Heart left ventricle (tissue), 16 donors: ENCODE results near the gene TMEM273. TPM values are rescaled to one million over a fixed set of nuclear protein-coding genes. Genes with fewer than 3 reads are reported as not detected.

Experiments
- ATAC-seq, 4 donors: fragments of 200-7000 bp; cut with Tn5 transposase; one replicate each; pipeline ENCODE4 v1.9.1; 2020 to 2022; ENCODE audit warnings: moderate library complexity in 4 of 4, mild to moderate bottlenecking in 3 of 4, moderate number of reproducible peaks in 1 of 4
- DNase-seq, 5 donors: peaks; one replicate each; pipeline ENCODE4 v3.0.0-alpha.2; 2020
- H3K27ac ChIP-seq, 12 donors: fragments of 200-600 bp; sonication (generic) in 4 of 12; one replicate each; pipeline versions ENCODE4 v1.5.0 to v1.8.0; 2016 to 2022; ENCODE audit warnings: mild to moderate bottlenecking in 2 of 12
- H3K27me3 ChIP-seq, 9 donors: fragments of 200-600 bp; sonication (generic) in 2 of 9; one replicate each; pipeline versions ENCODE4 v1.5.1 to v1.8.0; 2016 to 2022; ENCODE audit warnings: mild to moderate bottlenecking in 3 of 9
- H3K36me3 ChIP-seq, 9 donors: fragments of 200-600 bp; sonication (generic) in 2 of 9; one replicate each; pipeline versions ENCODE4 v1.5.0 to v1.8.0; 2018 to 2022; ENCODE audit warnings: mild to moderate bottlenecking in 2 of 9
- H3K4me1 ChIP-seq, 12 donors: fragments of 200-600 bp; sonication (generic) in 4 of 12; one replicate each; pipeline versions ENCODE4 v1.5.0 to v1.8.0; 2016 to 2022; ENCODE audit warnings: mild to moderate bottlenecking in 3 of 12
- H3K4me3 ChIP-seq, 12 donors: fragments of 200-600 bp; sonication (generic) in 4 of 12; one replicate each; pipeline versions ENCODE4 v1.5.0 to v1.8.0; 2017 to 2022; ENCODE audit warnings: mild to moderate bottlenecking in 9 of 12, moderate library complexity in 4 of 12
- H3K9me3 ChIP-seq, 12 donors: fragments of 200-600 bp; sonication (generic) in 4 of 12; one replicate each; pipeline versions ENCODE4 v1.5.0 to v1.8.0; 2016 to 2022; ENCODE audit warnings: mild to moderate bottlenecking in 1 of 12
- CTCF ChIP-seq, 12 donors: fragments of 200-600 bp; sonication (generic) in 4 of 12; IDR thresholded peaks; one replicate each; pipeline versions ENCODE4 v1.5.0 to v1.8.0; 2018 to 2022; ENCODE audit warnings: antibody characterized with exemption in 12 of 12, mild to moderate bottlenecking in 5 of 12
- POLR2A ChIP-seq, 2 donors: fragments of 450-650 bp; IDR thresholded peaks; one replicate each; pipeline ENCODE4 v1.6.1; 2017; ENCODE audit warnings: antibody characterized with exemption in 2 of 2, mild to moderate bottlenecking in 2 of 2, moderate library complexity in 2 of 2
- WGBS, 4 donors: extraction: QIAGEN DNeasy Blood & Tissue Kit in 2 of 4; methylation state at CpG; one replicate each; pipeline versions ENCODE4 v1.1.5 to v1.1.7; 2013 to 2018; 5-methylcytosine and 5-hydroxymethylcytosine counted together
- intact Hi-C, 10 donors: fragments of 100-400 bp; cut with DNase I; formaldehyde crosslinking; loops; one replicate each; pipeline versions ENCODE4 v1.11.1 to v1.14.2; 2022
- polyA plus RNA-seq, 2 donors: library from polyadenylated mRNA; stranded (reverse); fragments of 200-250 nt; gene quantifications; one replicate each; pipeline ENCODE4 v1.2.3, GENCODE V29; 2013
- total RNA-seq, 9 donors: library from RNA; depleted of rRNA in 2 of 9; stranded (reverse); fragments of >200 nt in 2 of 9; fragmentation: NEBNext Ultra II Directional in 3 of 9; extraction: Animal tissue kit (Norgen Biotek cat#: 25700) in 3 of 9; gene quantifications; one replicate each; pipeline versions ENCODE4 v1.1.0 to v1.2.4, GENCODE V29; 2016 to 2023
- donor health status: ischemic (EF 13 %, LVEDD 7.1; RV severe dilation, severe dysfunction).
- donor health status: healthy with polysubstance abuse.
- donor health status: DM: no; HTN: yes; CAD: no.
- donor health status: DM: no; HTN: no; CAD: no.
- donor health status: ischemic (EF 25% LVEDD 6.9; RV normal size, moderate dysfunction).
- donor health status: ischemic (EF 25% LVEDD 5.7; RV mildly dilated, moderate dysfunction).
- donor health status: healthy.
- donor health status: DM: yes; HTN: yes; CAD: no.
- donor health status: ischemic (EF 35%, LVEDD 5.7; RV mildly dilated, moderate dysfunction).
- donor health status: nonischemic (EF 11% LVEDD 7.7; RV severe dilation, severe dysfunction).
- donor health status: DM: yes; HTN: yes; CAD: no.
- donor health status: PGD.
- donor health status: ischemic (EF 29% LVEDD 5.4; RV normal size, mild dysfunction).
- donor health status: nonischemic (EF 23%, LVEDD 6.1; RV moderate dilation, normal function).

TMEM273 gene
- total and polyA plus RNA-seq, 11 donors = 7.9 to 38.7 (median 16.9) TPM

DNA sequence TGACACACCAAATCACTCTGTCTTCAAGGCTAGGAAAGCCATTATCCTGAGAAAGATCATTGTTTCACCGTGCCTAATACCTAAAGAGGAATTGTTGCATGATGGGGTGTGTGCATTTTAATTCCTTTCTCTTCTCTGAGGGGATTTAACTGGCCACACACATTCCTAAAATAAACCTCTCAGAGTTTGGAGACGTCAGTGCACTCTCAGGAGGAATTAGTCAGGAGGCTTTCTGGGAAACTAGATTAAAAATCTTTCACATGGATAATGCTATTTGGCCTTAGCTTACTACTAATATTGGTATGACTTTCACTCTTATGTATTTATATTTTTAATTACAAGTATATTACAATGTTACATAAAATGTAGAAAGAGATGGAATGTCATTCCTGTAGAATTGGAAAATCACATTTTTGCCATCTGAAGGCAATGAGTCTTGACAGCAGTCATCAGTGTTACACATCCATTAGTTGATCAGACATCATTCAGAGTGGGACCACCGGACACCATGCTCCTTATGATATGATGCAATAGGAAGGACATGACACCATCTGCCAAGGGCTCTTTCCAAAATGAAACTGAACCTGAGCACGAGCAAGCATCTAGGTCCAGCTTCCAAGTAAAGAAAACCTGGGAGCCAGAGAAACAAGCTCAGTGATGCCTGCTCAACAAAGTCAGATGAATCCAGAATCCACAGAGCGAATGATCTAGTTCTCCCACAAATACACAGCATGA lies 43.1 kb upstream of the TMEM273 start:
- no peaks in the 10 kb centered on the region for H3K27me3 ChIP-seq
- H3K27ac ChIP-seq = no peak overlapping the region
- H3K4me1 ChIP-seq = peaks cover 0 to 7% (median 0%) of the 10 kb centered on the region in 12 donors
- no peaks in the 10 kb centered on the region for H3K36me3 ChIP-seq
- DNase-seq = no peak
- no peak overlapping the region for H3K4me3 ChIP-seq
- TF ChIP-seq POLR2A (IDR thresholded peaks at IDR 0.05) = no peak
- no peak for TF ChIP-seq CTCF (IDR thresholded peaks at IDR 0.05)
- no peaks in the 10 kb centered on the region for H3K9me3 ChIP-seq
- WGBS, 4 donors = 51 to 72% (median 57%) methylated on average over 5 of the region's 5 CpGs
- no peak for ATAC-seq
- intact Hi-C loops = no loop called here

DNA sequence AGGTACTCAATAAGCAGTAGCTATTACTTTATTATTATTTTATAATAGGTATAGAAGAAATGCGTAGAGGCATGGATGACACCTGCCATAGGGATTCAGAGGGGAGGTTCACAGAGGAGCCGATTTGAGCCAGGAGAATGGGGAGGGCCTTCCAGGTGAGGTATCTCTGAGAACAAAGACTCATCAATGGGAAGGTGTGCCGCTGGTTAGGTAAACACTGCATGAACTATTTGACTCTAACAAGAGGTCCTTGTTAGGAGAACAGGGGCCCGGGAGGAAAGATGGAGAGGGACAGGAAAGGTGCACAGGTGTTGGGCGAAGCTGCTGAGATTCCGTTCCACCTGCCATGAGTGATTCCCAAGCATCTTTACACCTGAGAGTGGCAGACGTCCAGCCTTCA lies 41.8 kb upstream of the TMEM273 start:
- 91 to 94% (median 92%) methylated on average over 7 of the region's 7 CpGs for WGBS, 4 donors
- no peak overlapping the region for H3K27ac ChIP-seq
- DNase-seq (no peak), ATAC-seq (no peak)
- no peaks in the 10 kb centered on the region for H3K27me3 ChIP-seq
- no peak overlapping the region for H3K4me3 ChIP-seq
- no peaks in the 10 kb centered on the region for H3K36me3 ChIP-seq
- peaks cover 0 to 17% (median 2%) of the 10 kb centered on the region in 12 donors for H3K4me1 ChIP-seq
- TF ChIP-seq POLR2A (IDR thresholded peaks at IDR 0.05) = no peak
- TF ChIP-seq CTCF (IDR thresholded peaks at IDR 0.05) = no peak
- intact Hi-C loops = no loop called here
- no peaks in the 10 kb centered on the region for H3K9me3 ChIP-seq

DNA sequence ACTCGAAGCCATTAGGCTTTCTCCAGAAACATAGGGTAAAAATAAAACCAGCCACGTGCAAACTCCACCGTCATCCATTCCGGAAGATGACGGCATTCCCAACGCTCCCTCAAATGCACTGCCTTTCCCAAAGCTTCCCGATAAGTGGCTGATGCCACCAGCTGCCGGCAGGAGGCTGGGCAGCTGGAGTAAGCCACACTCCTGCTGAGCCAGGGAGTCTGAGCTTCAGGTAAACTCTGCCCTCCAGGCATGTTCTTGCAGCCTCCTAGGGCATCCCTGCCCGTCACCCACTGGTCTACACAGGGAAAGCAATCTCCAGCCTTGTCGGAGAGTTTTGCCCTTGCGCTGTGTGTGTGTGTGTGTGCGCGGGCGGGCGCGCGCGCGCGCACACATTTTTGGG lies 40.5 kb upstream of the TMEM273 start:
- ATAC-seq (no peak), DNase-seq (no peak)
- intact Hi-C loops = loop anchor here in 4 of 10 donors (5.0 to 10.0 kb wide), 4 partner anchors 49 to 136 kb away; partner anchors contain the start of gene C10orf71 (in 1 of the 4)
- TF ChIP-seq POLR2A (IDR thresholded peaks at IDR 0.05) = no peak
- TF ChIP-seq CTCF (IDR thresholded peaks at IDR 0.05) = no peak
- Histone ChIP-seq H3K36me3 (no peaks in the 10 kb centered on the region), H3K9me3 (peaks cover 0 to 2% (median 0%) of the 10 kb centered on the region in 12 donors), H3K4me3 (no peak overlapping the region), H3K4me1 (peaks cover 0 to 20% (median 2%) of the 10 kb centered on the region in 12 donors), H3K27ac (no peak overlapping the region), H3K27me3 (no peaks in the 10 kb centered on the region)
- 84 to 85% (median 84%) methylated on average over 20 of the region's 20 CpGs for WGBS, 4 donors

- H3K4me1 ChIP-seq = peaks cover 0 to 20% (median 2%) of the 10 kb centered on the region in 12 donors
- no peaks in the 10 kb centered on the region for H3K36me3 ChIP-seq
- ATAC-seq (no peak), DNase-seq (no peak)
- H3K4me3 ChIP-seq = no peak overlapping the region
- intact Hi-C loops = loop anchor here in 4 of 10 donors (5.0 to 10.0 kb wide), 4 partner anchors 50 to 137 kb away; partner anchors contain the start of gene C10orf71 (in 1 of the 4)
- H3K27me3 ChIP-seq = no peaks in the 10 kb centered on the region
- H3K9me3 ChIP-seq = peaks cover 0 to 8% (median 0%) of the 10 kb centered on the region in 12 donors
- no peak overlapping the region for H3K27ac ChIP-seq
- 67 to 71% (median 68%) methylated on average over 5 of the region's 5 CpGs for WGBS, 4 donors
- no peak for TF ChIP-seq POLR2A (IDR thresholded peaks at IDR 0.05)
- no peak for TF ChIP-seq CTCF (IDR thresholded peaks at IDR 0.05)
Measured at GRCh38 chr10:49227406-49227805, 39.2 kb upstream of the TMEM273 start.
